Ascending aorta (tissue), 2 donors: ENCODE measurements around the gene TGM6. TPM values are rescaled to one million over a fixed set of nuclear protein-coding genes. Genes with fewer than 3 reads are reported as not detected.

Experiments
- DNase-seq, 2 donors: peaks; one replicate each; pipeline ENCODE4 v3.0.0-alpha.2; 2019; ENCODE audit warnings: low spot score in 2 of 2
- H3K27ac ChIP-seq, 2 donors: fragments of 200-600 bp; sonication (generic); one replicate each; pipeline ENCODE4 v1.5.1; 2016 to 2017; ENCODE audit warnings: mild to moderate bottlenecking in 1 of 2
- H3K27me3 ChIP-seq: fragments of 200-600 bp; sonication (generic); one replicate; pipeline ENCODE4 v1.5.1; 2017
- H3K36me3 ChIP-seq, 2 donors: fragments of 200-600 bp; sonication (generic); one replicate each; pipeline ENCODE4 v1.5.1; 2016
- H3K4me1 ChIP-seq, 2 donors: fragments of 200-600 bp; sonication (generic); one replicate each; pipeline ENCODE4 v1.5.1; 2016 to 2017; ENCODE audit warnings: mild to moderate bottlenecking in 1 of 2
- H3K4me3 ChIP-seq, 2 donors: fragments of 200-600 bp; sonication (generic); one replicate each; pipeline ENCODE4 v1.5.1; 2016 to 2017; ENCODE audit warnings: mild to moderate bottlenecking in 1 of 2
- H3K9me3 ChIP-seq, 2 donors: fragments of 200-600 bp; sonication (generic); one replicate each; pipeline ENCODE4 v1.5.1; 2016
- intact Hi-C: fragments of 100-400 bp; cut with DNase I; formaldehyde crosslinking; loops from one replicate; pipeline ENCODE4 v1.15.1; 2023
- total RNA-seq: library from RNA; depleted of rRNA; stranded (reverse); fragments of >200 nt; gene quantifications from one replicate; pipeline ENCODE4 v1.1.0, GENCODE V29; 2016
- TF ChIP-seq, protein P1 (sequence below), 3 experiments: fragments of 200-600 bp in 2 of 3; fragments of 450-650 bp in 1 of 3; sonication (generic) in 2 of 3; IDR thresholded peaks; one replicate each; pipeline ENCODE4 v1.5.1; 2016 to 2019; ENCODE audit warnings: antibody characterized with exemption in 3 of 3, mild to moderate bottlenecking in 1 of 3, moderate library complexity in 1 of 3

Gene TGM6
- total RNA-seq, 1 donor from 2014 or later = not detected

- DNase-seq = no peak
- Histone ChIP-seq H3K27ac (no peak overlapping the region), H3K4me1 (no peaks in the 10 kb centered on the region), H3K4me3 (no peak overlapping the region), H3K9me3 (no peaks in the 10 kb centered on the region), H3K27me3 (no peaks in the 10 kb centered on the region), H3K36me3 (no peaks in the 10 kb centered on the region)
- intact Hi-C loops = no loop called here
- TF ChIP-seq, protein P1, sequence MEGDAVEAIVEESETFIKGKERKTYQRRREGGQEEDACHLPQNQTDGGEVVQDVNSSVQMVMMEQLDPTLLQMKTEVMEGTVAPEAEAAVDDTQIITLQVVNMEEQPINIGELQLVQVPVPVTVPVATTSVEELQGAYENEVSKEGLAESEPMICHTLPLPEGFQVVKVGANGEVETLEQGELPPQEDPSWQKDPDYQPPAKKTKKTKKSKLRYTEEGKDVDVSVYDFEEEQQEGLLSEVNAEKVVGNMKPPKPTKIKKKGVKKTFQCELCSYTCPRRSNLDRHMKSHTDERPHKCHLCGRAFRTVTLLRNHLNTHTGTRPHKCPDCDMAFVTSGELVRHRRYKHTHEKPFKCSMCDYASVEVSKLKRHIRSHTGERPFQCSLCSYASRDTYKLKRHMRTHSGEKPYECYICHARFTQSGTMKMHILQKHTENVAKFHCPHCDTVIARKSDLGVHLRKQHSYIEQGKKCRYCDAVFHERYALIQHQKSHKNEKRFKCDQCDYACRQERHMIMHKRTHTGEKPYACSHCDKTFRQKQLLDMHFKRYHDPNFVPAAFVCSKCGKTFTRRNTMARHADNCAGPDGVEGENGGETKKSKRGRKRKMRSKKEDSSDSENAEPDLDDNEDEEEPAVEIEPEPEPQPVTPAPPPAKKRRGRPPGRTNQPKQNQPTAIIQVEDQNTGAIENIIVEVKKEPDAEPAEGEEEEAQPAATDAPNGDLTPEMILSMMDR (IDR thresholded peaks at IDR 0.05) = no peak
Observed at GRCh38 chr20:2350606-2351005, 30.1 kb upstream of the TGM6 start.

GRCh38 chr20:2353231-2353630 lies 27.5 kb upstream of the TGM6 start:
- Histone ChIP-seq H3K4me3 (no peak overlapping the region), H3K36me3 (no peaks in the 10 kb centered on the region), H3K9me3 (no peaks in the 10 kb centered on the region), H3K4me1 (no peaks in the 10 kb centered on the region), H3K27ac (no peak overlapping the region), H3K27me3 (no peaks in the 10 kb centered on the region)
- TF ChIP-seq, protein P1 (IDR thresholded peaks at IDR 0.05) = no peak
- intact Hi-C loops = no loop called here
- no peak for DNase-seq

DNA sequence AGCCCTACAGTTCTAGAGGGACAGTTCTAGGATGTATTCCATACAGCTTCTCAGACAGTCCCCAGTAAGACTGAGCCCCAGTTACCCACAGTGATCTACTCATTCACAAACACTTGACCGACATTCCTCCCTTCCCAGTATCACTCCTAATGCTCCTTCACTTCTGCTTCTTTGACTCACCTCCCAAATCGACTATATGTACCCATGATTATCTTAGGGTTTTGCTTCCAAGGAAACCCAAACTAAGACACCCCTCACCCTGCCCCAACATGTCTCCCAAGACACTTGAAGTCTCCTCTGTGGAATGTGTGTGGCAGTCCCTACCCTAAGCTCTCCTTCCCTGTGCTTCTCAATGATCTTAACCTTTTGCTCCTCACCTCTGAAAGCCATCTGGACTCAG lies 23.6 kb upstream of the TGM6 start:
- TF ChIP-seq, protein P1 (IDR thresholded peaks at IDR 0.05) = no peak
- H3K9me3 ChIP-seq = peaks cover 0 to 10% of the 10 kb centered on the region in 2 donors
- H3K36me3 ChIP-seq = no peaks in the 10 kb centered on the region
- H3K27ac ChIP-seq = no peak overlapping the region
- DNase-seq = no peak
- intact Hi-C loops = no loop called here
- no peaks in the 10 kb centered on the region for H3K4me1 ChIP-seq
- H3K27me3 ChIP-seq = no peaks in the 10 kb centered on the region
- no peak overlapping the region for H3K4me3 ChIP-seq

GRCh38 chr20:2358006-2358405 lies 22.7 kb upstream of the TGM6 start:
- Histone ChIP-seq H3K4me1 (no peaks in the 10 kb centered on the region), H3K27ac (no peak overlapping the region), H3K36me3 (no peaks in the 10 kb centered on the region), H3K27me3 (no peaks in the 10 kb centered on the region), H3K4me3 (no peak overlapping the region), H3K9me3 (peaks cover 0 to 10% of the 10 kb centered on the region in 2 donors)
- TF ChIP-seq, protein P1 (IDR thresholded peaks at IDR 0.05) = no peak
- intact Hi-C loops = no loop called here
- no peak for DNase-seq

GRCh38 chr20:2361035-2361593 lies 19.6 kb upstream of the TGM6 start:
- H3K9me3 ChIP-seq = peaks cover 0 to 10% of the 10 kb centered on the region in 2 donors
- TF ChIP-seq, protein P1 (IDR thresholded peaks at IDR 0.05) = no peak
- DNase-seq = no peak
- no peaks in the 10 kb centered on the region for H3K4me1 ChIP-seq
- intact Hi-C loops = no loop called here
- no peaks in the 10 kb centered on the region for H3K27me3 ChIP-seq
- no peak overlapping the region for H3K4me3 ChIP-seq
- no peaks in the 10 kb centered on the region for H3K36me3 ChIP-seq
- no peak overlapping the region for H3K27ac ChIP-seq

DNA sequence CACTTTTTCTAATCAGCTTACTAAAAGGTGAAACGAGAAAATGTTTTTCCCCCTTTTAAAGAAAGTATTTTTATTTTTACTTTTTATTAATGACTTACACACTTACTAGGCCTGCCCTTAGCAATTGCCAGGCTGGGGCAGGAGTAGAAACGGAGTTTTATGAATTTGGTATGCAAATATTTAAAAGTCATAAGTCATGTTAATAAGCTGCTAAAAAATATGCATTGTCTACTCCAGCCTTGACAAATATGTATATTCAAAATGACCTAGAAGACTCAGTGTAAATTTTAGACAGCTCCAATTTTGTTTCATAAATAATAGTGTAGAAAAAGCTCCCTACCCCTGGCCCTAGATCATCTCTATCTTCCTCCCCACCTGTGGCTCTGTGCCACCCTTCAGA lies 17.5 kb upstream of the TGM6 start:
- H3K27ac ChIP-seq = no peak overlapping the region
- H3K4me1 ChIP-seq = no peaks in the 10 kb centered on the region
- no peaks in the 10 kb centered on the region for H3K27me3 ChIP-seq
- no peak overlapping the region for H3K4me3 ChIP-seq
- TF ChIP-seq, protein P1 (IDR thresholded peaks at IDR 0.05) = no peak
- intact Hi-C loops = no loop called here
- peaks cover 0 to 10% of the 10 kb centered on the region in 2 donors for H3K9me3 ChIP-seq
- no peaks in the 10 kb centered on the region for H3K36me3 ChIP-seq
- DNase-seq = no peak
